ENCODE results near the gene PLA2R1.
A peak's percentile ranks its signal among the peaks of the same experiment; 100 is the strongest.

Gene PLA2R1

DNA sequence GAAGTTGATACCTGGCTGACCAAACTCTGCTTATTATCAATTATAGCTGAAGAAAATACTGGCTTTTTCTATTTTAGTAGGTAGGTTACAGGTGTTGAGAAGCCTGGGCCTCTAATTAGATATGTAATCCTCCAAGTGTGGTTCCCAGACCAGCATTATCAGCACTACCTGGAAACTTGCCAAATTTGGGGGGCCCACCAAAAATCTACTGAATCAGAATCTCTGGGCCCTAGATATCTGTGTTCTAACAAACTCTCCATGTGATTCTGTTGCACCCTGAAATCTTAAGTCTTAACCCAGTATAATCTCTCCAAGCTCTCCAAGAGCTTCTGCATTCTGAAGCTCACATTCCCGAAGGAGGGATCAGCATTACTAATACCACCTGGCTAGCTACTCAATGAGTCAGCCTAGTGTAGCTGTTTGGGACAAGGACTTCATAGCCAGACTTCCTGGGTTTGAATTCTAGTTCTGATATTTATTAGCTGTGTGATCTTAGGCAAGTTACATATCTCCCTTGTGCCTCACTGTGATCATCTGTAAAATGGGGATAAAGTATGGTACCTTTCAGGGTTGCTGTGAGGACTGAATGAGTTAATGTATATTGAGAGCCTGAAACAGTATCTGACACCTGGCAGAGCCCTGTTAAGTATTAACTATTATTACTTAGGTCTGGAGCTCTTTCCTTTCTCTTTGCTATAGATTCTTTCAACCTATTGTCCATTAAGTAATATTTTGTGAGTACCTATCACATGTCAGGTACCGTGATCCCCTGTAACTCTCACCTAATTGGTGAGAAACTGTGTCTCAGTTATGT lies 170.3 kb downstream of the PLA2R1 start:
- DNase-seq, result peak; percentile 63

GRCh38 chr2:159891267-159891588 lies 171.2 kb downstream of the PLA2R1 start:
- no peak for DNase-seq

GRCh38 chr2:159890551-159891266 lies 171.7 kb downstream of the PLA2R1 start:
- DNase-seq, result no peak

DNA sequence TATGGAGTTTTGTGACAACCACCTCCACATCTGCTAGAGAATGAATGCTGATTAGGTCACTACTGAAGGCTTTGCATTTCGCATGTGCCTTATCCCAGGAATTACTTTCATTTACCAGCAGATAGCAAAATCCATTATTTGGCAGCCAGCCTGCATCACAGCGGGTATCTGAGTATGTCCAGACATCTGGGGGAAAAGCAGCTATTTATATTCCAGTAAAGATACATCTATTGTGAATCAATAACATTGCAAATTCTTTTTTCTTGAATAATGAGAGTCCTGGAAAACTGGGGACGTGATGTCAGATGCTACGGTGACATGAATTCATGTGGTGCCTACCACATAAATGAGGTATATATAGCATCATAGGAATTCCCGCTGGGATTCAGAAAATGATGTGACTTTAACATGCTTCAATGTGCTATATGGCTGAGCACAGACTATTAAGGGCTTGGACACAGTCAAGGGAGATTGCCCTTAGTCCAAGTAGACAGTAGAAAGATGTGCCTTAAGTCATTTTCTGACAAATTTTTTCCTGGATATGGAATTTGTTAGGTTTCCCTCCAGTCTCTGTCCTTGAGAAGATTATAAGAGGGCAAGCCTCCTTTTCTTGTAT lies 180.2 kb downstream of the PLA2R1 start:
- peak; percentile 71 for DNase-seq
